MM.1S (cell line): ENCODE results near the gene PCDH9.

Experiments
- CTCF ChIP-seq: fragments of 300-600 bp; sonication (generic); IDR thresholded peaks from 2 replicates; pipeline ENCODE4 v1.5.1; 2016; ENCODE audit warnings: antibody characterized with exemption, low read length, mixed read lengths
- EZH2phosphoT487 ChIP-seq: fragments of 300-600 bp; sonication (generic); IDR thresholded peaks from 2 replicates; pipeline ENCODE4 v1.6.1; 2018; ENCODE audit warnings: antibody characterized with exemption, low read length

- TF ChIP-seq CTCF, result no peak
- no peak for TF ChIP-seq EZH2phosphoT487
These were observed 865.8 kb downstream of the PCDH9 start for GRCh38 chr13:66364346-66364745.
